K562 (cell line): ENCODE results near the gene CDC42EP5. TPM values are rescaled to one million over a fixed set of nuclear protein-coding genes. Genes with fewer than 3 reads are reported as not detected.

Experiments
- ATAC-seq: fragments of 200-7000 bp; cut with Tn5 transposase; 3 replicates; pipeline ENCODE4 v1.9.1; 2020; ENCODE audit warnings: moderate library complexity
- BruUV-seq: library from RNA; stranded (reverse); fragments of 400-500 nt; replicated peaks from 2 replicates; lab custom pipeline; 2021; lab: Mats Ljungman, UMichigan
- CTCF ChIA-PET: fragments of 300-600 bp; formaldehyde crosslinking; extraction: SDS; loops from one replicate; lab custom pipeline; 2021; ENCODE audit warnings: low intra/inter-chr PET ratio; lab: Yijun Ruan, JAX
- POLR2A ChIA-PET: fragments of 300-600, 350-650 bp; sonication (Branson Sonifier 250); formaldehyde crosslinking; extraction: SDS; loops from one replicate; lab custom pipeline; 2021; ENCODE audit warnings: antibody characterized with exemption, inconsistent platforms; lab: Yijun Ruan, JAX
- DNase-seq, 4 experiments: peaks; one replicate each; pipeline versions ENCODE4 v3.0.0 to v3.0.0-alpha.2; 2011 to 2018; ENCODE audit warnings: low spot score in 3 of 4, mixed read lengths in 3 of 4; ENCODE audit errors: extremely low read depth in 1 of 4
- FAIRE-seq: peaks from 2 replicates; lab custom pipeline; 2011; peaks lifted over from hg19 to GRCh38; lab: Jason Lieb, UNC
- H2AFZ ChIP-seq: 2 replicates; pipeline ENCODE4 v1.6.0; 2011; ENCODE audit warnings: low read depth, low read length, control low read depth, inconsistent platforms
- H3K27ac ChIP-seq: fragments of 200-600 bp; 3 replicates; pipeline ENCODE4 v1.8.0; 2011; ENCODE audit warnings: low read depth, mild to moderate bottlenecking, control low read depth, inconsistent platforms, low read length, moderate library complexity, mixed read lengths; ENCODE audit errors: extremely low read depth
- H3K27me3 ChIP-seq, 2 experiments: fragments of 300-600 bp in 1 of 2; 2 replicates in 1 of 2; 3 replicates in 1 of 2; pipeline versions ENCODE4 v1.6.0 to v1.8.0; 2011; ENCODE audit warnings: inconsistent platforms in 2 of 2, low read length in 2 of 2, mild to moderate bottlenecking in 1 of 2, mixed read lengths in 1 of 2, moderate library complexity in 1 of 2; ENCODE audit not compliant: control insufficient read depth in 2 of 2, insufficient read depth in 2 of 2
- H3K36me3 ChIP-seq: fragments of 300-600 bp; 3 replicates; pipeline ENCODE4 v1.8.0; 2011; ENCODE audit warnings: mild to moderate bottlenecking, low read length, inconsistent platforms; ENCODE audit not compliant: control insufficient read depth, insufficient read depth
- H3K4me1 ChIP-seq, 2 experiments: fragments of 200-600 bp in 1 of 2; replicated peaks in 1 of 2; 2 replicates in 1 of 2; 3 replicates in 1 of 2; pipeline versions ENCODE4 v1.5.1 to v1.8.0; 2011; ENCODE audit warnings: inconsistent platforms in 2 of 2, low read length in 2 of 2, mild to moderate bottlenecking in 1 of 2, mixed read lengths in 1 of 2, moderate library complexity in 1 of 2; ENCODE audit not compliant: control insufficient read depth in 2 of 2, insufficient read depth in 2 of 2
- H3K4me2 ChIP-seq: 2 replicates; pipeline ENCODE4 v1.6.1; 2011; ENCODE audit warnings: low read length, control low read depth, inconsistent platforms, mixed read lengths; ENCODE audit not compliant: insufficient read depth
- H3K4me3 ChIP-seq: fragments of 200-600 bp; sonication (generic), shearing (Covaris generic); 2 replicates; pipeline ENCODE4 v1.5.1; 2016; ENCODE audit warnings: control low read depth, inconsistent platforms
- H3K79me2 ChIP-seq: fragments of 200-600 bp; 3 replicates; pipeline ENCODE4 v1.8.0; 2011; ENCODE audit warnings: low read length, inconsistent platforms; ENCODE audit not compliant: control insufficient read depth, insufficient read depth
- H3K9ac ChIP-seq, 2 experiments: 2 replicates each; pipeline versions ENCODE4 v1.6.0 to v1.6.1; 2011; ENCODE audit warnings: low read depth in 2 of 2, low read length in 2 of 2, control low read depth in 1 of 2, inconsistent platforms in 1 of 2, mild to moderate bottlenecking in 1 of 2, mixed read lengths in 1 of 2; ENCODE audit not compliant: insufficient read depth in 1 of 2
- H3K9me1 ChIP-seq: one replicate; pipeline ENCODE4 v1.6.0; 2011; ENCODE audit warnings: inconsistent platforms, mild to moderate bottlenecking, low read length, moderate library complexity; ENCODE audit not compliant: control insufficient read depth, insufficient read depth
- H3K9me3 ChIP-seq: replicated peaks from 2 replicates; pipeline ENCODE4 v1.5.1; 2011; ENCODE audit warnings: low read depth, low read length, inconsistent platforms; ENCODE audit not compliant: control insufficient read depth, insufficient read depth
- H4K20me1 ChIP-seq: replicated peaks from 2 replicates; pipeline ENCODE4 v1.6.1; 2011; ENCODE audit warnings: low read length, inconsistent platforms, mixed read lengths; ENCODE audit not compliant: control insufficient read depth, insufficient read depth
- CHCHD3 ChIP-seq: fragments of 250-450 bp; sonication (Bioruptor Pico); IDR thresholded peaks from 2 replicates; pipeline ENCODE4 v2.1.2; 2022; ENCODE audit warnings: mild to moderate bottlenecking
- CTCFL ChIP-seq: IDR thresholded peaks from 2 replicates; pipeline ENCODE4 v1.6.1; 2011; ENCODE audit warnings: borderline replicate concordance, low read depth, mild to moderate bottlenecking, moderate library complexity, low read length; ENCODE audit not compliant: insufficient read depth, poor library complexity, severe bottlenecking
- FOXP1 ChIP-seq: sonication (generic); formaldehyde crosslinking; IDR thresholded peaks from 2 replicates; pipeline ENCODE4 v1.8.0; 2022; ENCODE audit warnings: mild to moderate bottlenecking, missing genetic modification reagents
- ILF3 ChIP-seq: fragments of 450-650 bp; IDR thresholded peaks from 2 replicates; pipeline ENCODE4 v1.6.1; 2018; ENCODE audit warnings: antibody characterized with exemption, mild to moderate bottlenecking, moderate library complexity, borderline replicate concordance
- NCOA2 ChIP-seq, 2 experiments: fragments of 450-650 bp; IDR thresholded peaks; 2 replicates each; pipeline ENCODE4 v1.6.1; 2018; ENCODE audit warnings: mild to moderate bottlenecking in 2 of 2, moderate library complexity in 1 of 2; ENCODE audit not compliant: partially characterized antibody in 2 of 2
- RBFOX2 ChIP-seq: fragments of 200-400 bp; formaldehyde crosslinking; IDR thresholded peaks from 2 replicates; pipeline ENCODE4 v1.6.1; 2017; ENCODE audit warnings: low read depth, mild to moderate bottlenecking, low read length, moderate library complexity
- USF2 ChIP-seq: sonication (generic); formaldehyde crosslinking; IDR thresholded peaks from 2 replicates; pipeline ENCODE4 v1.5.0; 2020; ENCODE audit warnings: missing genetic modification reagents
- ZNF407 ChIP-seq: fragments of 450-650 bp; IDR thresholded peaks from 2 replicates; pipeline ENCODE4 v1.6.1; 2016; ENCODE audit warnings: low read depth
- WGBS: fragments of 100-300 bp; shearing (Covaris generic); methylation state at CpG from one replicate; pipeline ENCODE4 v1.1.6; 2016; ENCODE audit warnings: low coverage, mixed read lengths; ENCODE audit not compliant: insufficient coverage; ENCODE audit errors: missing lambda C conversion rate; 5-methylcytosine and 5-hydroxymethylcytosine counted together
- in situ Hi-C: fragments of 300-500 bp; cut with MboI; formaldehyde crosslinking; loops from 4 replicates; pipeline ENCODE4 v1.15.0; 2018; ENCODE audit warnings: inconsistent platforms, mixed read lengths
- intact Hi-C: fragments of 100-400 bp; cut with micrococcal nuclease; formaldehyde crosslinking; loops from 2 replicates; pipeline ENCODE4 v1.14.2; 2022
- polyA plus RNA-seq, 8 experiments: library from polyadenylated mRNA; depleted of rRNA in 4 of 8; stranded (reverse) in 5 of 8; unstranded in 3 of 8; fragments of >200 nt; fragmentation: Nextera tagmentation in 2 of 8; fragmentation: Illumina TruSeq in 1 of 8; extraction: Ambion mirVana in 2 of 8; extraction: Trizol in 1 of 8; gene quantifications; 2 replicates each; pipeline versions ENCODE4 v1.2.1 to v1.2.3, GENCODE V29; 2011 to 2014; ENCODE audit warnings: inconsistent platforms in 1 of 8, missing spikeins in 1 of 8
- total RNA-seq, 7 experiments: library from RNA; depleted of rRNA in 6 of 7; stranded (reverse); fragments of >200 nt in 6 of 7; fragmentation: Illumina TruSeq in 2 of 7; extraction: Trizol in 2 of 7; gene quantifications; 2 replicates each; pipeline versions ENCODE4 v1.2.1 to v1.2.3, GENCODE V29; 2011 to 2021; ENCODE audit warnings: low replicate concordance in 1 of 7

The CDC42EP5 gene
- total and polyA plus RNA-seq, 9 of the 15 experiments (the other 6 are each of a cell fraction or from before 2014, with no cell fraction given), result 0.15 to 0.38 TPM; not detected in 7

- 90% methylated on average over 11 of the region's 11 CpGs for WGBS
- no TSS peak for BruUV-seq
- in situ Hi-C loops, result no loop called here
Observed at GRCh38 chr19:54458648-54459281, 14.3 kb downstream of the CDC42EP5 start.

More at GRCh38 chr19:54458648-54459281, 14.3 kb downstream of the CDC42EP5 start:
- TF ChIP-seq ZNF407 (no peak), CHCHD3 (CRISPR knock-in tag) (no peak), FOXP1 (CRISPR knock-in tag) (no peak), USF2 (CRISPR knock-in tag) (no peak), RBFOX2 (peak; percentile 37; the same call in 1 of the 2 replicates), CTCFL (no peak), NCOA2 (IDR thresholded peaks at IDR 0.05; ENCODE audit: partially characterized antibody in 2 of 2) (no peak), ILF3 (no peak)
- FAIRE-seq, result no peak
- H2AFZ ChIP-seq, result no peak overlapping the region
- peaks cover 19% of the 10 kb centered on the region; the same call in 1 of the 2 replicates for H4K20me1 ChIP-seq
- peak overlapping the region in 1 of 2 experiments; percentile 48; a peak in 1 of 4 replicates for H3K9ac ChIP-seq
- H3K9me1 ChIP-seq, result peaks cover 2% of the 10 kb centered on the region
- H3K4me2 ChIP-seq, result no peak overlapping the region
- ChIA-PET CTCF (no interaction called here), POLR2A (interaction anchor here (1.1 to 1.7 kb wide), 3 partner anchors 10 to 15 kb away, joined by 5 to 15 read pairs (median 6); partner anchors contain the start of genes CDC42EP5 and LENG8)
- no peaks in the 10 kb centered on the region for H3K9me3 ChIP-seq
- H3K36me3 ChIP-seq, result peaks cover 87% of the 10 kb centered on the region
- peak in 2 of 4 experiments; percentile 6 to 9 for DNase-seq
- no peak overlapping the region for H3K27ac ChIP-seq
- no peaks in the 10 kb centered on the region for H3K27me3 ChIP-seq
- peaks cover 5% of the 10 kb centered on the region for H3K79me2 ChIP-seq
- intact Hi-C loops, result no loop called here
- H3K4me1 ChIP-seq, result peaks cover 0 to 34% of the 10 kb centered on the region in 2 experiments; a peak in 2 of 5 replicates
- no peak for ATAC-seq
- H3K4me3 ChIP-seq, result no peak overlapping the region
